Central memory CD8-positive, alpha-beta T cell (primary cell): ENCODE measurements around the gene PRR14L.
"Not testable (repeated sequence)": the region's sequence is repeated elsewhere in the genome, so short reads cannot be mapped to it uniquely, and the experiment has no call there.

Source experiments
- ATAC-seq: fragments of 150-1000 bp; cut with Tn5 transposase; replicated peaks from 2 replicates; pipeline ENCODE4 v1.10.0; 2022; ENCODE audit warnings: mild to moderate bottlenecking, moderate FRiP score, moderate number of reproducible peaks; ENCODE audit not compliant: poor library complexity, severe bottlenecking; ENCODE audit errors: extremely low read depth
- DNase-seq, 2 donors: peaks; one replicate each; pipeline ENCODE4 v3.0.0; 2021; ENCODE audit warnings: low spot score in 2 of 2
- H3K27ac Mint-ChIP-seq: one replicate; pipeline ENCODE4 v1.8.0; 2022; ENCODE audit warnings: low read depth, mild to moderate bottlenecking, moderate library complexity, mixed read lengths
- H3K27me3 Mint-ChIP-seq: one replicate; pipeline ENCODE4 v1.8.0; 2022; ENCODE audit warnings: mixed read lengths
- H3K36me3 Mint-ChIP-seq: one replicate; pipeline ENCODE4 v1.8.0; 2022; ENCODE audit warnings: mild to moderate bottlenecking, moderate library complexity, mixed read lengths; ENCODE audit not compliant: insufficient read depth
- H3K4me1 Mint-ChIP-seq: one replicate; pipeline ENCODE4 v1.8.0; 2022; ENCODE audit warnings: mixed read lengths
- H3K4me3 Mint-ChIP-seq: one replicate; pipeline ENCODE4 v1.8.0; 2022; ENCODE audit warnings: mild to moderate bottlenecking, moderate library complexity, mixed read lengths
- H3K9me3 Mint-ChIP-seq: one replicate; pipeline ENCODE4 v1.8.0; 2022; ENCODE audit warnings: mixed read lengths

The PRR14L gene

DNA sequence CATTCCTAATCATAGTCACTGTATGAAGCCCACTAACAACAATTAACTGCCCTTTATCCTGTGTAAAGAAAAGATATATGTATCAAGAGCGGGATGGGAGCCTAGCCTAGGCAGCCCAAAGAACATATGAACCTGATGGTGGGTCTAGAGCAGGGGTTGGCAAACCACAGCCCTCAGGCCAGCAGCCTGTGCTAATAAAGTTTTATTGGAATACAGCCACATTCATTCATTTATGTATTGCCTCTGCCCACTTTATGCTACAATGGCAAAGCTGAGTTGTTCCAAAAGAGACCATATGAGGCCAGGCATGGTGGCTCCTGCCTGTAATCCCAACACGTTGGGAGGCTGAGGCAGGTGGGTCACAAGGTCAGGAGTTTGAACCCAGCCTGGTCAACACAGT lies 13.5 kb downstream of the PRR14L start:
- peaks cover 41% of the 10 kb centered on the region for H3K4me1 Mint-ChIP-seq
- H3K27ac Mint-ChIP-seq, result no peak overlapping the region
- peaks cover 37% of the 10 kb centered on the region for H3K36me3 Mint-ChIP-seq
- H3K27me3 Mint-ChIP-seq, result no peaks in the 10 kb centered on the region
- DNase-seq (no peak), ATAC-seq (no peak)
- no peaks in the 10 kb centered on the region for H3K9me3 Mint-ChIP-seq
- no peak overlapping the region for H3K4me3 Mint-ChIP-seq

DNA sequence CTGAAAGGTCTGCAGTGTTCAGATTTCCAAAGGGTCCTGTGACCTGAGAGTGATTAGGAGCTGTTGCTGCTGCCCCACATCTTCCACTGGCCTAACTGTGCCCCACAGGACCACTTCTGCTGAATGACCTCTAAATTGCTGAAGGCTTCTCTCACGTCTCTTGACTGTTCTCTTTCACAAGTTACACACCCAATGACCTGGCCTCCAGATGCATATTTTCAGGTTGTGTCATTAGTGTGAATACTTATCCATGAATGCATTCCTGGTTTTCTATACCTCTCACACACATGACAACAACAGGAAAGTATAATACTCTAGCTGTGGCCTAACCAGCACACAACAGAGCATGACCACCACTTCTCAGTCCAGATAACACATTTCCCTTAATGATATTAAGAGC lies 15.4 kb downstream of the PRR14L start:
- H3K4me3 Mint-ChIP-seq, result no peak overlapping the region
- H3K4me1 Mint-ChIP-seq, result peaks cover 34% of the 10 kb centered on the region
- DNase-seq (no peak), ATAC-seq (no peak)
- H3K36me3 Mint-ChIP-seq, result peaks cover 24% of the 10 kb centered on the region
- H3K27me3 Mint-ChIP-seq, result no peaks in the 10 kb centered on the region
- peak overlapping the region; percentile 42 for H3K27ac Mint-ChIP-seq
- H3K9me3 Mint-ChIP-seq, result no peaks in the 10 kb centered on the region

DNA sequence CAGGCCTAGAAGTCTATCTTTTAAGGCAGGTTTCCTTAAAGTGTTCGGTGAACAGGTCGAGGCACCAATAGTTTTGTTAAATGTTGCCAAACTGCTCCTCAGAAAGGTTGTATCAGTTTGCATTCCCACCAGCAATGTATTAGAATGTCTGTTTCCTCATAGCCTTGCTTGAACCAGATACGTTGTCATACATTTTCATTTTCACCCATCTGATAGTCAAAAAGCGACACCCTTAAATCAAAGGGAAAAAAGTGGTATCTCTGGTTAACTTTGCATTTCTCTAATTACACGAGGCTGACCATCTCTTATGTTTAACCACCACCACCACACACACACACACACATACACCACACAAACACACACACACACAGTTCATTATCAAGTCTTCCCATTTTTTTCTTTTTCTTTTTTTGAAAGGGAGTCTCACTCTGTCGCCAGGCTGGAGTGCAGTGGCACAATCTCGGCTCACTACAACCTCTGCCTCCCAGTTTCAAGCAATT lies 16.3 kb downstream of the PRR14L start:
- H3K4me3 Mint-ChIP-seq, result no peak overlapping the region
- peaks cover 16% of the 10 kb centered on the region for H3K36me3 Mint-ChIP-seq
- H3K27ac Mint-ChIP-seq, result peak overlapping the region; percentile 42
- peaks cover 29% of the 10 kb centered on the region for H3K4me1 Mint-ChIP-seq
- ATAC-seq (no peak), DNase-seq (no peak)
- H3K9me3 Mint-ChIP-seq, result no peaks in the 10 kb centered on the region
- H3K27me3 Mint-ChIP-seq, result no peaks in the 10 kb centered on the region

DNA sequence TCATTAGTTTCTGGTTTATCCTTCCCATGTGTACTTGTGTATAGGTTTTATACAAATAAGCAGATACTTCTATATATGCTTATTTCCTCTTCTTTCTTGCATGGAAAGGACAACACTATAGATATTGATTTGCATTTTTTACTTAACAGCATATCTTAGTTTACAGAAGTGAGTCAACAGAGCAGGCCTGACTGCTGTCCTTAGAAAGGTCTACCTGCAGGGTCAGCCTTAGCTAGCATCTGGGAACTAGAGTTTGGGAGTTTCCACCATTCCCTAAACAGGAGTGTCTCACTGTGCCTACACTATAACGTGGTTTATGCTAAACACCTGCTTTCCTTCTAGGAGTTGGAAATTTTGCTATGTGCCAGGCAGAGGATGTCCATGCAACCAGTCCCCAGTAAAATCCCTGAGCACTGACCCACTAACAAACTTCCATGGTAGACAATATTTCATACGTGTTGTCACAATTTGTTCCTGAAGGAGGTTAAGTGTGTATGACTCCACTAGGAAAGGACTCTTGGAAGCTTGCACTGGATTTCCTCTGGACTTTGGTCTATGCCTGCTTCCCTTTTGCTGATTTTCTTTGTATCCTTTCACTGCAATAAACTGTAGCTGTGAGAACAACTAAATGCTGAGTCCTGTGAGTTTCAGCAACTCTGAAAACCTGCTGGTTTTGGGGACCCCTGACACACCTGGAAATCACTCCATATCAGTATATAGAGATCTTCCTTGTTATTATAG lies 17.7 kb downstream of the PRR14L start:
- H3K27ac Mint-ChIP-seq, result no peak overlapping the region
- H3K4me3 Mint-ChIP-seq, result no peak overlapping the region
- peaks cover 19% of the 10 kb centered on the region for H3K4me1 Mint-ChIP-seq
- ATAC-seq, result no peak
- no peak for DNase-seq
- H3K36me3 Mint-ChIP-seq, result peaks cover 9% of the 10 kb centered on the region
- no peaks in the 10 kb centered on the region for H3K9me3 Mint-ChIP-seq
- no peaks in the 10 kb centered on the region for H3K27me3 Mint-ChIP-seq

DNA sequence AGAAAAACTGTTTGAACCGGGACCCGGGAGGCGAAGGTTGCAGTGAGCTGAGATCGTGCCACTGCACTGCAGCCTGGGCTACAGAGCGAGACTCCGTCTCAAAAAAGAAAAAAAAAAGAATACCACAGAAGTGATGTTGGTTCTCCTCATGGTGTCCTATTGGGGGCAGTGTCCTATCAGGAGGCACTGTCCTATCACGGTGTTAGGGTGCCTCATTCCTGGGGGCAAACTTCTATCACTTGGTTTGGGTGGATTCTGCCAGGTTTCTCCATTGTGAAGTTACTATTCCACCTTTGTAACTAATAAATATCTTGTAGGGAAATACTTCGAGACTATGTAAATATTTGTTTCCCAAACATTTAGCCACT lies 19.6 kb downstream of the PRR14L start:
- DNase-seq (no peak), ATAC-seq (no peak)
- H3K27ac Mint-ChIP-seq, result no peak overlapping the region
- H3K4me1 Mint-ChIP-seq, result peaks cover 19% of the 10 kb centered on the region
- no peak overlapping the region for H3K4me3 Mint-ChIP-seq
- peaks cover 10% of the 10 kb centered on the region for H3K36me3 Mint-ChIP-seq
- no peaks in the 10 kb centered on the region for H3K9me3 Mint-ChIP-seq
- H3K27me3 Mint-ChIP-seq, result no peaks in the 10 kb centered on the region

DNA sequence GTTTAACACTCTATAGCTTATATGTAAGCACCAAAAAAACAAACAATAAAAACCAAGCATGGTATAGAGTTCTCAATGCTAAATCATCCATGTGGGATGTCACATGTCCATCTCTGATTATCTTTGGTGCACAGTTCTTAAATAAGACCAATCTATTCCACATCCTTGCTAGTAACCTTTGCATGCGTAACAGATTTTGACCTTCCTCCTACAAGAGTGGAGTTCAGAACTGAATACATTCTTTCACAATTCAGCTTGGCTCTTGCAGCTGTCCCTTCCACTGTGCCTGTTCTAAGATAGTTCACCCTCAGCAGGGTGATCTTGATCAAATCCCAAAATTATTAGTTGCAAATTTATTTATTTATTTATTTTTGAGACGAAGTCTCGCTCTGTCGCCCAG lies 21.1 kb downstream of the PRR14L start:
- DNase-seq, result no peak
- Mint-ChIP-seq H3K9me3 (no peaks in the 10 kb centered on the region), H3K36me3 (peaks cover 15% of the 10 kb centered on the region), H3K27ac (no peak overlapping the region), H3K27me3 (no peaks in the 10 kb centered on the region), H3K4me1 (peaks cover 12% of the 10 kb centered on the region), H3K4me3 (no peak overlapping the region)
- no peak for ATAC-seq

DNA sequence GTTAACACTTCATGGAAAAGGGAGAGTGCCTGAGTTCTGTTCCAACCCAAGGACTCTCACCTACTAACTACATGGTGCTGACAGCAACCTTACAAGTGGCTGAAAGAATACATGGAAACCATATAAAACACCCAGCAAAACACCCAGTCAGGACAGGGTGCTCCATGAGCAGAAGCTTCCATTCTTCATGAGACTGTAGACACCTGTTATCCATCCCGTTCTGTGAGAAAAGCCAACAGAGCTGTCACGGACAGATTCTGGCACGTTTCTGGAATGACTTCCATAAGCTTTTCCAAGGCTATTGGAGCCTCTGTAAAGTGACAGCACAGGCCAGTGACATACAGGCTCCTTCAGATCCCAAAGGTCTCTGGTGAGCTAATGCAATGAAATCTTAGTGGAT lies 23.2 kb downstream of the PRR14L start:
- Mint-ChIP-seq H3K4me3 (no peak overlapping the region), H3K9me3 (no peaks in the 10 kb centered on the region), H3K4me1 (peaks cover under 1% of the 10 kb centered on the region), H3K36me3 (peaks cover 18% of the 10 kb centered on the region), H3K27me3 (no peaks in the 10 kb centered on the region), H3K27ac (no peak overlapping the region)
- DNase-seq (no peak), ATAC-seq (no peak)

DNA sequence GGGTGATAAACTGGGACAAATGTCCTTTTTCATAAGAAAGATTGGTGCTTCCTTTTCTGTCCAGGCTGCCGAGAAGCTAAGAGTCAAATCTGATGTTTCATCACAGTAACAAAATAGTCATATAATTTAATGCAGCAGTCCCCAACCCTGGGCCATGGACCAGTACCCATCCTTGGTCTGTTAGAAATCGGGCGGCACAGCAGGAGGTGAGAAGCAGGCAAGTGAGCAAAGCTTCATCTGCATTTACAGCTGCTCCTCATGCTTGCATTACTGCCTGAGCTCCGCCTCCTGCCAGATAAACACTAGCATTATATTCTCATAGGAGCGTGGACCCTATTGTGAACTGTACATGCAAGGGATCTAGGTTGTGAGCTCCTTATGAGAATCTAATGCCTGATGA lies 26.2 kb downstream of the PRR14L start:
- no peaks in the 10 kb centered on the region for H3K9me3 Mint-ChIP-seq
- DNase-seq (no peak), ATAC-seq (no peak)
- no peak overlapping the region for H3K27ac Mint-ChIP-seq
- H3K27me3 Mint-ChIP-seq, result no peaks in the 10 kb centered on the region
- peaks cover 35% of the 10 kb centered on the region for H3K36me3 Mint-ChIP-seq
- H3K4me3 Mint-ChIP-seq, result no peak overlapping the region
- H3K4me1 Mint-ChIP-seq, result peaks cover 6% of the 10 kb centered on the region

DNA sequence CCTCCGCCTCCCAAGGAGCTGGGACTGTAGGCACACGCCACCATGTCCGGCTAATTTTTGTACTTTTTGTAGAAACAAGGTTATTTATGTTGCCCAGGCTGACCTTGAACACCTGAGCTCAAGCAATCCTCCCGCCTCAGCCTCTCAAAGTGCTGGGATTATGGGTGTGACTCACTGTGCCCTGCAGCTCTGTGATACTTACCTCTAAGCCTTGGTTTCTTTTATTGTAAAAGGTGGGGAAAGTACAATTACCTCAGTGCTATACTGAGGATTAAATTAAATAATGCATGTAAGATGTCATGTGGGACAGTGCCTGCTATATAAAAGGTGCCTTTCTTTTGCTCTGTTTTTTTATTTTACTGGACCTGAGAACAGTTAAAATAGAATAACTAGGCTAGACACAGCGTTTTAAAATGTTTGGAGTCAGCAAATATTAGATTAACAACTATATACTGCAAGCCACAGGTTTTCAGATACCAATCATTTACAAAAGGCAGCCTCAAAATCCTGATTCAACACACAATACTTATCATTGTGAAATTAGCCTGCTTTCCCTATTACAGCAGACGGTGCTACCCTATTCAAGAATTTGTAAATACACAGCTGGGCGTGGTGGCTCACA lies 30.0 kb downstream of the PRR14L start:
- ATAC-seq (no peak), DNase-seq (no peak)
- Mint-ChIP-seq H3K4me3 (no peak overlapping the region), H3K36me3 (peaks cover 47% of the 10 kb centered on the region), H3K27me3 (no peaks in the 10 kb centered on the region), H3K9me3 (no peaks in the 10 kb centered on the region), H3K27ac (no peak overlapping the region), H3K4me1 (peaks cover 6% of the 10 kb centered on the region)

DNA sequence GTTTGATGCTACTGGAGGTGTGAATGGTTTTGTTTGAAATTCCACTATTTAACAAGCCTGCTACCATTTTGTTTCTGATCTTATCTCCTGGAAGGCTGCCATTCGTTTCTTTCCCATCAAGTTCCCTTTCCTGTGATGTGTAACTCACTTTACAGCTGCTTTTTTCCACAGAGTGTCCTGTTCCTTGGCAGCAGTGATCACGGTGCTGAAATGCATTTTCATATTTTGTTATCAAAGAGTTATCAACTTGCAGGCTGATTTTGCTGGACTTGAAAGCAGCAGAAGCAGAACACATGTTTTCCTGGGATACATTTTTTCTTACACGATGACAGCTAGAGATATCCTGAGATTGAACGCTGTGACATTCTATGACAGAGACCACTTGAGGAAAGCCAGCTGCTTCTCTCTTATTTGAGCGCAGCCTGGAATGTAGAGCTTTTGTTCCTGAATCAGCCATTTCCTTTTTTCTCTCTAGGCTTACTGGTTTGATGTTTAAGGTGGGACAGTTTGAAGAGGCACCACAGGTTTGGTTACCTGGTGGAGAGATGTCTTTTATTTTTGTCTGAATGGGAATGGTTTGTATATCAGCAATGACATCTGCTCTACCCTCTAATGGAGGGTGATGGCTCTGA lies 34.7 kb downstream of the PRR14L start:
- ATAC-seq (no peak), DNase-seq (no peak)
- H3K4me3 Mint-ChIP-seq, result no peak overlapping the region
- H3K27ac Mint-ChIP-seq, result no peak overlapping the region
- peaks cover 38% of the 10 kb centered on the region for H3K36me3 Mint-ChIP-seq
- no peaks in the 10 kb centered on the region for H3K9me3 Mint-ChIP-seq
- peaks cover 8% of the 10 kb centered on the region for H3K4me1 Mint-ChIP-seq
- H3K27me3 Mint-ChIP-seq, result no peaks in the 10 kb centered on the region

DNA sequence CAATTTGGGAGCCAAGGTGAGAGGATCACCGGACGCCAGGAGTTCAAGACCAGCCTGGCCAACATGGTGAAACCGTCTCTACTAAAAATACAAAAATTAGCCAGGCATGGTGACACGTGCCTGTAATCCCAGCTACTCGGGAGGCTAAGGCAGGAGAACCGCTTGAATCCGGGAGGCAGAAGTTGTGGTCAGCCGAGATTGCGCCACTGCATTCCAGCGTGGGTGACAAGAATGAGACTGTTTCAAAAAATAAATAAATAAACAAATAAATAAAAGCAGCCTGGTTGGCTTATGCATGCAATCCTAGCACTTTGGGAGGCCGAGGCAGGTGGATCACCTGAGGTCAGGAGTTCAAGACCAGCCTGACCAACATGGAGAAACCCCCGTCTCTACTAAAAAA lies 38.7 kb downstream of the PRR14L start:
- not testable (repeated sequence) for H3K27ac Mint-ChIP-seq, H3K4me3 Mint-ChIP-seq, ATAC-seq, DNase-seq, H3K4me1 Mint-ChIP-seq, H3K9me3 Mint-ChIP-seq, H3K27me3 Mint-ChIP-seq
- H3K36me3 Mint-ChIP-seq, result peaks cover 31% of the 10 kb centered on the region

DNA sequence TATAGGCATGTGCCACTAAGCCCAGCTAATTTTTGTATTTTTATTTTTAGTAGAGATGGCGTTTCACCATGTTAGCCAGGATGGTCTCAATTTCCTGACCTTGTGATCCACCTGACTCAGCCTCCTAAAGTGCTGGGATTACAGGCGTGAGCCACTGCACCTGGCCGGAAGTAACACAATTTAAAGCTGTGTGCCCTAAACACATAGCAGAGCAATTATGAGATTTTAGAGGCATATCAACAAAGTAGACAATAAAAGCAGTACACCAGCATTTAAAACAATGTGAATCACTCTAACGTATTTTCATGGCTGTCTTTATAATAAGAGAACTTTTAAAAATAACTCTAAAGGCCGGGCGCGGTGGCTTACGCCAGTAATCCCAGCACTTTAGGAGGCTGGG lies 42.4 kb downstream of the PRR14L start:
- Mint-ChIP-seq H3K36me3 (peaks cover 39% of the 10 kb centered on the region), H3K4me1 (peaks cover 8% of the 10 kb centered on the region), H3K9me3 (no peaks in the 10 kb centered on the region), H3K27me3 (no peaks in the 10 kb centered on the region), H3K4me3 (no peak overlapping the region), H3K27ac (no peak overlapping the region)
- ATAC-seq (no peak), DNase-seq (no peak)

DNA sequence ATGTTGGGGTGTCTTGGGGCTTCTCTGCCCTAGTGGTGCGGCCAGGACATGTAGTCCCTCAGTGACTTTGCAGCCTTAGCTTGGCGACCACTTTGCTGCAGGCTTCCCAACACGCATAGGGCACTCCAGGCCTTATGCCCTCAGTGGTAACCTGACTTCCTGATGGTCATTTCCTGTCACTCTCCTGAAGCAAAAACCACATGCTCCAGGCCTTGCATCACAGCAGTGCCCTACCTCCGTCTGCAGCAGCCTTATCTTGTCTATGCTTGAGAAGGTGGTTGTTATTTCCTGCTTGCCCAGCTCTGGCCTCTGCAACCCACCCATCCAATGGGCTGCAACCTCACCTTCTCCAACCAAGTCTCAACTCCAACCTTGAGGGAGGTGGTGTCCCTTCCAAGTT lies 54.5 kb downstream of the PRR14L start:
- H3K4me3 Mint-ChIP-seq, result no peak overlapping the region
- H3K4me1 Mint-ChIP-seq, result peaks cover 19% of the 10 kb centered on the region
- ATAC-seq (no peak), DNase-seq (no peak)
- H3K9me3 Mint-ChIP-seq, result no peaks in the 10 kb centered on the region
- peaks cover 29% of the 10 kb centered on the region for H3K36me3 Mint-ChIP-seq
- peak overlapping the region; percentile 41 for H3K27ac Mint-ChIP-seq
- H3K27me3 Mint-ChIP-seq, result no peaks in the 10 kb centered on the region
